Natural killer cell (primary cell): ENCODE data around the gene EPN3. TPM values are rescaled to one million over a fixed set of nuclear protein-coding genes. Genes with fewer than 3 reads are reported as not detected.

Experiments used
- ATAC-seq, 3 donors: fragments of 150-1000 bp in 2 of 3; fragments of 200-7000 bp in 1 of 3; cut with Tn5 transposase; 1 replicate in 1 of 3; 2 replicates in 2 of 3; pipeline ENCODE4 v1.10.0; 2021; ENCODE audit warnings: mild to moderate bottlenecking in 2 of 3, moderate library complexity in 2 of 3
- DNase-seq, 2 donors: peaks; one replicate each; pipeline versions ENCODE4 v3.0.0 to v3.0.0-alpha.2; 2013 to 2021; ENCODE audit warnings: mixed read lengths in 1 of 2
- H3K27ac ChIP-seq: one replicate; pipeline ENCODE4 v1.5.1; 2013; ENCODE audit warnings: mild to moderate bottlenecking, low read length
- H3K27me3 ChIP-seq: one replicate; pipeline ENCODE4 v1.6.1; 2013; ENCODE audit warnings: low read length; ENCODE audit not compliant: control insufficient read depth, insufficient read depth
- H3K36me3 ChIP-seq: one replicate; pipeline ENCODE4 v1.6.1; 2013; ENCODE audit warnings: low read length; ENCODE audit not compliant: control insufficient read depth, insufficient read depth
- H3K4me1 ChIP-seq: one replicate; pipeline ENCODE4 v1.6.1; 2013; ENCODE audit warnings: low read length; ENCODE audit not compliant: control insufficient read depth, insufficient read depth
- H3K4me3 ChIP-seq: one replicate; pipeline ENCODE4 v1.5.1; 2013; ENCODE audit warnings: low read length
- H3K9me3 ChIP-seq: one replicate; pipeline ENCODE4 v1.6.1; 2013; ENCODE audit warnings: low read length; ENCODE audit not compliant: control insufficient read depth, insufficient read depth
- H3K27ac Mint-ChIP-seq, 2 donors: one replicate each; pipeline ENCODE4 v1.8.0; 2022; ENCODE audit warnings: mild to moderate bottlenecking in 2 of 2, mixed read lengths in 2 of 2, moderate library complexity in 1 of 2
- H3K27me3 Mint-ChIP-seq, 2 donors: one replicate each; pipeline ENCODE4 v1.8.0; 2022; ENCODE audit warnings: low read depth in 2 of 2, mixed read lengths in 2 of 2
- H3K36me3 Mint-ChIP-seq: one replicate; pipeline ENCODE4 v1.8.0; 2022; ENCODE audit warnings: mixed read lengths
- H3K4me1 Mint-ChIP-seq, 2 donors: one replicate each; pipeline ENCODE4 v1.8.0; 2022; ENCODE audit warnings: mixed read lengths in 2 of 2
- H3K4me3 Mint-ChIP-seq: one replicate; pipeline ENCODE4 v1.8.0; 2022; ENCODE audit warnings: mild to moderate bottlenecking, moderate library complexity, mixed read lengths
- H3K9me3 Mint-ChIP-seq, 2 donors: one replicate each; pipeline ENCODE4 v1.8.0; 2022; ENCODE audit warnings: mixed read lengths in 2 of 2
- WGBS: methylation state at CpG from one replicate; pipeline ENCODE4 v1.1.7; 2013; ENCODE audit warnings: missing lambda C conversion rate; ENCODE audit not compliant: insufficient coverage; 5-methylcytosine and 5-hydroxymethylcytosine counted together
- intact Hi-C: fragments of 100-400 bp; cut with micrococcal nuclease; formaldehyde crosslinking; loops from one replicate; pipeline ENCODE4 v1.14.2; 2022
- total RNA-seq, 4 donors: library from RNA; stranded (reverse); fragments of 120-200 nt in 1 of 4; gene quantifications; one replicate each; pipeline versions ENCODE4 v1.2.3 to v1.2.4, GENCODE V29; 2013 to 2022
- TF ChIP-seq, protein P1 (sequence below): fragments of 200-600 bp; IDR thresholded peaks from one replicate; pipeline ENCODE4 v1.8.0; 2022; ENCODE audit warnings: antibody characterized with exemption

EPN3 gene
- total RNA-seq, 3 donors from 2014 or later (not counting 1 experiment from before 2014, with no cell fraction given) = not detected

DNA sequence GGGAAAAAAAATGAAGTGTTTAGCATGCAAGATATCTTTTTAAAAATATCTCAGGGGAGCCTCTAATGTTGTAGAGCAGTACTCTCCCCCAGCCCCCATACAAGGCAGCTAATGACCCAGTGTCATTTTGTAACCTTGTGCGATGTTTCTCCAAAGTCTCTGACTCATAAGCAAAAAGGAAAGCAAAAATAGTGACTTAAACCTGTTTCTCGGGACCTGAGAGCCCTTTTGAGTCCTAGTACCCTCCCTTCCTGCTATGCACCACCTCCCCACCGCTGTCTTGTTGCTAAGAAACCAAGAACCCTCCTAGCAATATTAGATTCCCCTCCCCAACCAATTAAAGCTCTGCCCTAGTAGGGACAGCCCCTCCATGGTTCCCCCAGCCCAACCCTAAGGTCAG is 21.5 kb upstream of the EPN3 start:
- no peak overlapping the region for H3K4me3 Mint-ChIP-seq
- ATAC-seq (no peak), DNase-seq (peak in 1 of 2 donors; percentile 61)
- Histone ChIP-seq H3K9me3 (no peaks in the 10 kb centered on the region), H3K36me3 (no peaks in the 10 kb centered on the region), H3K4me3 (no peak overlapping the region), H3K27me3 (no peaks in the 10 kb centered on the region), H3K4me1 (peaks cover 13% of the 10 kb centered on the region), H3K27ac (no peak overlapping the region)
- no peaks in the 10 kb centered on the region for H3K36me3 Mint-ChIP-seq
- H3K9me3 Mint-ChIP-seq = no peaks in the 10 kb centered on the region
- no peak overlapping the region for H3K27ac Mint-ChIP-seq
- H3K27me3 Mint-ChIP-seq = peaks cover 0 to 17% of the 10 kb centered on the region in 2 donors
- peaks cover 8 to 20% of the 10 kb centered on the region in 2 donors for H3K4me1 Mint-ChIP-seq
- intact Hi-C loops = no loop called here
- 47% methylated on average over 3 of the region's 3 CpGs for WGBS
- TF ChIP-seq, protein P1, sequence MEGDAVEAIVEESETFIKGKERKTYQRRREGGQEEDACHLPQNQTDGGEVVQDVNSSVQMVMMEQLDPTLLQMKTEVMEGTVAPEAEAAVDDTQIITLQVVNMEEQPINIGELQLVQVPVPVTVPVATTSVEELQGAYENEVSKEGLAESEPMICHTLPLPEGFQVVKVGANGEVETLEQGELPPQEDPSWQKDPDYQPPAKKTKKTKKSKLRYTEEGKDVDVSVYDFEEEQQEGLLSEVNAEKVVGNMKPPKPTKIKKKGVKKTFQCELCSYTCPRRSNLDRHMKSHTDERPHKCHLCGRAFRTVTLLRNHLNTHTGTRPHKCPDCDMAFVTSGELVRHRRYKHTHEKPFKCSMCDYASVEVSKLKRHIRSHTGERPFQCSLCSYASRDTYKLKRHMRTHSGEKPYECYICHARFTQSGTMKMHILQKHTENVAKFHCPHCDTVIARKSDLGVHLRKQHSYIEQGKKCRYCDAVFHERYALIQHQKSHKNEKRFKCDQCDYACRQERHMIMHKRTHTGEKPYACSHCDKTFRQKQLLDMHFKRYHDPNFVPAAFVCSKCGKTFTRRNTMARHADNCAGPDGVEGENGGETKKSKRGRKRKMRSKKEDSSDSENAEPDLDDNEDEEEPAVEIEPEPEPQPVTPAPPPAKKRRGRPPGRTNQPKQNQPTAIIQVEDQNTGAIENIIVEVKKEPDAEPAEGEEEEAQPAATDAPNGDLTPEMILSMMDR = no peak

DNA sequence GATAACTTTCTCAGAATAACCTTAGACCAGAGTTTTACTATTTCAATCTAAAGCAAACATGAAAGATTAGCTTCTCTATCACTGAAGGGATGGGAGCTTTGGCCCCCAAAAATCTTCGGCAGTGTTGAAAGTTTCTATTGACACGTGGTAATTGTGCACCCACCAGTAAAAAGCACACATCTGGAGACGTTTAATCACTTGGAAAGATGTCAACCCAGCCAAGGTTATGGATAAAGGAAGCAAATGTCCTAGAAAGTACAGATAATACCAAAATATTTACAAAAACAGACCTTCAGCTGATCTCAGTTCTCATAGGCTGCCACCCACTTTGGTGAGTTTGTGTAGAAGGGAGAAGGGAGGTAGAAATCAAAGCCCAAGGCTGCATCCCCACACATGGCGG is 19.0 kb upstream of the EPN3 start:
- Histone ChIP-seq H3K27ac (no peak overlapping the region), H3K9me3 (no peaks in the 10 kb centered on the region), H3K4me3 (no peak overlapping the region), H3K36me3 (no peaks in the 10 kb centered on the region), H3K4me1 (peaks cover 8% of the 10 kb centered on the region), H3K27me3 (no peaks in the 10 kb centered on the region)
- 90% methylated on average over 4 of the region's 4 CpGs for WGBS
- H3K4me1 Mint-ChIP-seq = peaks cover 6 to 12% of the 10 kb centered on the region in 2 donors
- no peak overlapping the region for H3K27ac Mint-ChIP-seq
- no peaks in the 10 kb centered on the region for H3K9me3 Mint-ChIP-seq
- no peaks in the 10 kb centered on the region for H3K36me3 Mint-ChIP-seq
- no peak overlapping the region for H3K4me3 Mint-ChIP-seq
- peaks cover 0 to 19% of the 10 kb centered on the region in 2 donors for H3K27me3 Mint-ChIP-seq
- no peak for DNase-seq
- TF ChIP-seq, protein P1 = no peak
- no peak for ATAC-seq
- intact Hi-C loops = no loop called here

DNA sequence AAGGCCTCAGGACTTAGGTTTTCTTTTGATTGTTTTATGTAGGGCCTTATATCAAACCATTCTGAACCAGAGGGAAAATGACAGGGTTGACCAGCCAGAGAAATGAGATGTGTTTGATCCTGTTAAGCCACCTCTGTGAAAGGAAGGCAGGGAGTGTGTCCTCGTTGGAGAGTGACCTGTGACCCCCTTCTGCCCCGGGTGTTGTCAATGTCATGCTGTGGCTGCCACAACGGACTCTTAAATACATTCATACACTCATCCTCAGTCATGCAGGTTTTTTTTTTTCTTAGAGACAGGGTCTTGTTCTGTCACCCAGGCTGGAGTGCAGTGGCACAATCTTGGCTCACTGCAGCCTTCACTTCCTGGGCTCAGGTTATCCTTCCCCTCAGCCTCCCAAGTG is 18.1 kb upstream of the EPN3 start:
- H3K4me1 ChIP-seq = no peaks in the 10 kb centered on the region
- Mint-ChIP-seq H3K9me3 (no peaks in the 10 kb centered on the region), H3K4me1 (peaks cover 0 to 6% of the 10 kb centered on the region in 2 donors), H3K36me3 (no peaks in the 10 kb centered on the region), H3K4me3 (no peak overlapping the region), H3K27ac (no peak overlapping the region), H3K27me3 (peaks cover 0 to 15% of the 10 kb centered on the region in 2 donors)
- DNase-seq (no peak), ATAC-seq (no peak)
- no peak overlapping the region for H3K27ac ChIP-seq
- no peak overlapping the region for H3K4me3 ChIP-seq
- no peaks in the 10 kb centered on the region for H3K9me3 ChIP-seq
- 86% methylated on average over 3 of the region's 3 CpGs for WGBS
- TF ChIP-seq, protein P1 = no peak
- H3K27me3 ChIP-seq = no peaks in the 10 kb centered on the region
- intact Hi-C loops = no loop called here
- no peaks in the 10 kb centered on the region for H3K36me3 ChIP-seq

- no peak overlapping the region for H3K27ac ChIP-seq
- H3K27ac Mint-ChIP-seq = no peak overlapping the region
Measured at GRCh38 chr17:50514936-50515702, 17.4 kb upstream of the EPN3 start.

More at GRCh38 chr17:50514936-50515702, 17.4 kb upstream of the EPN3 start:
- intact Hi-C loops = no loop called here
- DNase-seq (no peak), ATAC-seq (no peak)
- no peaks in the 10 kb centered on the region for H3K36me3 Mint-ChIP-seq
- H3K4me1 ChIP-seq = no peaks in the 10 kb centered on the region
- WGBS = 87% methylated on average over 6 of the region's 6 CpGs
- H3K36me3 ChIP-seq = no peaks in the 10 kb centered on the region
- H3K4me3 ChIP-seq = no peak overlapping the region
- H3K27me3 Mint-ChIP-seq = peaks cover 0 to 11% of the 10 kb centered on the region in 2 donors
- no peaks in the 10 kb centered on the region for H3K4me1 Mint-ChIP-seq
- H3K4me3 Mint-ChIP-seq = no peak overlapping the region
- no peaks in the 10 kb centered on the region for H3K9me3 ChIP-seq
- TF ChIP-seq, protein P1 = no peak
- H3K9me3 Mint-ChIP-seq = no peaks in the 10 kb centered on the region
- H3K27me3 ChIP-seq = no peaks in the 10 kb centered on the region
